A673 (cell line): ENCODE data around the gene COL5A2. TPM values are rescaled to one million over a fixed set of nuclear protein-coding genes. Genes with fewer than 3 reads are reported as not detected.

Source experiments
- BruUV-seq: library from RNA; stranded (reverse); fragments of 400-500 nt; replicated peaks from 2 replicates; lab custom pipeline; 2021; lab: Mats Ljungman, UMichigan
- CTCF ChIA-PET: fragments of 300-600 bp; sonication (Branson Sonifier 250); formaldehyde crosslinking; loops from one replicate; lab custom pipeline; 2022; ENCODE audit warnings: antibody characterized with exemption; lab: Charles Lee
- POLR2A ChIA-PET: fragments of 300-600 bp; sonication (Branson Sonifier 250); formaldehyde crosslinking; loops from one replicate; lab custom pipeline; 2022; ENCODE audit warnings: antibody characterized with exemption; ENCODE audit not compliant: low non-redundant PET; lab: Charles Lee
- DNase-seq: peaks from one replicate; pipeline ENCODE4 v3.0.0-alpha.2; 2015; ENCODE audit warnings: low spot score
- H3K27ac ChIP-seq: fragments of 200-600 bp; sonication (generic); 2 replicates; pipeline ENCODE4 v1.5.1; 2016; ENCODE audit warnings: mixed run types, low read depth, mild to moderate bottlenecking, mixed read lengths, antibody characterized with exemption, low read length; ENCODE audit not compliant: poor library complexity, severe bottlenecking
- H3K27me3 ChIP-seq: fragments of 200-600 bp; sonication (generic); replicated peaks from 2 replicates; pipeline ENCODE4 v1.6.1; 2017; ENCODE audit warnings: mixed run types, low read depth, mild to moderate bottlenecking, mixed read lengths, antibody characterized with exemption, low read length; ENCODE audit not compliant: insufficient read depth, poor library complexity
- H3K36me3 ChIP-seq: fragments of 200-600 bp; sonication (generic); 2 replicates; pipeline ENCODE4 v1.6.1; 2016; ENCODE audit warnings: mixed run types, mild to moderate bottlenecking, mixed read lengths, antibody characterized with exemption, low read length; ENCODE audit not compliant: insufficient read depth, poor library complexity, severe bottlenecking
- H3K4me1 ChIP-seq: fragments of 200-600 bp; sonication (generic); 2 replicates; pipeline ENCODE4 v1.6.1; 2017; ENCODE audit warnings: mixed run types, mild to moderate bottlenecking, mixed read lengths, antibody characterized with exemption, low read length; ENCODE audit not compliant: insufficient read depth, poor library complexity, severe bottlenecking
- H3K4me3 ChIP-seq: fragments of 200-600 bp; sonication (generic); 2 replicates; pipeline ENCODE4 v1.5.1; 2016; ENCODE audit warnings: low read depth, mixed run types, mild to moderate bottlenecking, mixed read lengths, low read length; ENCODE audit not compliant: poor library complexity, severe bottlenecking
- H3K9me3 ChIP-seq: fragments of 200-600 bp; sonication (generic); 2 replicates; pipeline ENCODE4 v1.6.1; 2016; ENCODE audit warnings: mixed run types, low read depth, mild to moderate bottlenecking, mixed read lengths, antibody characterized with exemption, low read length; ENCODE audit not compliant: poor library complexity, severe bottlenecking
- EZH2 ChIP-seq: fragments of 200-600 bp; sonication (generic); IDR thresholded peaks from 2 replicates; pipeline ENCODE4 v1.6.1; 2017; ENCODE audit warnings: borderline replicate concordance, low read depth, mild to moderate bottlenecking, mixed read lengths, antibody characterized with exemption, low read length; ENCODE audit not compliant: poor library complexity, severe bottlenecking
- intact Hi-C: fragments of 100-400 bp; cut with micrococcal nuclease; formaldehyde crosslinking; loops from one replicate; pipeline ENCODE4 v1.10.0; 2022; ENCODE audit not compliant: unreplicated experiment
- total RNA-seq: library from RNA; stranded (reverse); gene quantifications from 2 replicates; pipeline ENCODE4 v1.2.3, GENCODE V29; 2021
- TF ChIP-seq, protein P1 (sequence below): fragments of 300-800, 200-600 bp; sonication (generic); conservative IDR thresholded peaks from 2 replicates; pipeline ENCODE4 v1.5.1; 2017; ENCODE audit warnings: low read depth, mild to moderate bottlenecking, antibody characterized with exemption, low read length, moderate library complexity, mixed read lengths

COL5A2 gene
- total RNA-seq, 1 experiment from 2014 or later = 92.2 TPM

GRCh38 chr2:189046320-189046719 lies 133.2 kb downstream of the COL5A2 start:
- BruUV-seq = no TSS peak
- Histone ChIP-seq H3K27me3 (no peaks in the 10 kb centered on the region), H3K9me3 (no peaks in the 10 kb centered on the region), H3K4me1 (no peaks in the 10 kb centered on the region), H3K27ac (no peak overlapping the region), H3K4me3 (no peak overlapping the region), H3K36me3 (peaks cover 45% of the 10 kb centered on the region)
- CTCF ChIA-PET = no interaction called here
- no peak for TF ChIP-seq EZH2
- TF ChIP-seq, protein P1, sequence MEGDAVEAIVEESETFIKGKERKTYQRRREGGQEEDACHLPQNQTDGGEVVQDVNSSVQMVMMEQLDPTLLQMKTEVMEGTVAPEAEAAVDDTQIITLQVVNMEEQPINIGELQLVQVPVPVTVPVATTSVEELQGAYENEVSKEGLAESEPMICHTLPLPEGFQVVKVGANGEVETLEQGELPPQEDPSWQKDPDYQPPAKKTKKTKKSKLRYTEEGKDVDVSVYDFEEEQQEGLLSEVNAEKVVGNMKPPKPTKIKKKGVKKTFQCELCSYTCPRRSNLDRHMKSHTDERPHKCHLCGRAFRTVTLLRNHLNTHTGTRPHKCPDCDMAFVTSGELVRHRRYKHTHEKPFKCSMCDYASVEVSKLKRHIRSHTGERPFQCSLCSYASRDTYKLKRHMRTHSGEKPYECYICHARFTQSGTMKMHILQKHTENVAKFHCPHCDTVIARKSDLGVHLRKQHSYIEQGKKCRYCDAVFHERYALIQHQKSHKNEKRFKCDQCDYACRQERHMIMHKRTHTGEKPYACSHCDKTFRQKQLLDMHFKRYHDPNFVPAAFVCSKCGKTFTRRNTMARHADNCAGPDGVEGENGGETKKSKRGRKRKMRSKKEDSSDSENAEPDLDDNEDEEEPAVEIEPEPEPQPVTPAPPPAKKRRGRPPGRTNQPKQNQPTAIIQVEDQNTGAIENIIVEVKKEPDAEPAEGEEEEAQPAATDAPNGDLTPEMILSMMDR = no peak
- POLR2A ChIA-PET = no interaction called here
- DNase-seq = no peak
- intact Hi-C loops = no loop called here

DNA sequence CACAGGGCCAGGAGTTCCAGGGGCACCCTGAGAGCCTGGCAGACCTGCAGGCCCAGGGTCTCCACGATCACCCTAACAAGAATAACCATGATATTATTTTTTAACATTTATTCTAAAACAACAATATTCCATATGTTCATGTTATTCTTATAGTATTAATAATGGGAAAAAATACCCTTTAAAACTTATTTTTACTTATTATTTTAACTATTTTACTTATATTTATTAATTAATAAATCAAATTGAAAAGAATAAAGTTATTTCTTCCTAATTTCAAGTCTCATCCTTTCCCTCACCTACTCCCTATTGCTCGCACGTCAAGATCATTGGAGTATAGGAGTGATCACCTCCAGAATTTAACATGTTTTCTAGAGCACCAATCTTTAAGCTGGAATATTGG lies 133.7 kb downstream of the COL5A2 start:
- intact Hi-C loops = no loop called here
- DNase-seq = no peak
- TF ChIP-seq, protein P1 = no peak
- no peak for TF ChIP-seq EZH2
- Histone ChIP-seq H3K4me3 (no peak overlapping the region), H3K27me3 (no peaks in the 10 kb centered on the region), H3K27ac (no peak overlapping the region), H3K4me1 (no peaks in the 10 kb centered on the region), H3K9me3 (no peaks in the 10 kb centered on the region), H3K36me3 (peaks cover 46% of the 10 kb centered on the region)
- no TSS peak for BruUV-seq
- POLR2A ChIA-PET = no interaction called here
- CTCF ChIA-PET = no interaction called here

DNA sequence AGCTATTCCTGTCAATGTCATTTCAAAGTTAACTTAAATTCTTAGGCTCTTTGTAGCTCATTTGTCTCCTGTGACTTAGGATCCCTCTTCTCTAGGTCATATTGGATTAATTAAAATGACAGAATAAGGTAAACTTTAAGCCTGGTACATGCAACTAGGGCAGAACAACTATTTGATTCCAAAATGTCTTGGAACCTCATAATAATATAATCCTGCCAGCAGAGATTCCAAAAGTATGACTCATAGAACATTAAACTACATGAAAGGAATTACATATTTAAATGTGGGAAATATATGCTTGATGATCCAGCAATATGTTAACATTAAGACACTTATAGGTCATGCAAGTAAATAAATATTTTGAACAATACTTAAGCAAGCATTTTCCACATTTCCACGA lies 142.0 kb downstream of the COL5A2 start:
- Histone ChIP-seq H3K4me1 (peaks cover 13% of the 10 kb centered on the region), H3K27ac (no peak overlapping the region), H3K9me3 (no peaks in the 10 kb centered on the region), H3K4me3 (no peak overlapping the region), H3K27me3 (no peaks in the 10 kb centered on the region), H3K36me3 (peaks cover 81% of the 10 kb centered on the region)
- DNase-seq = peak; percentile 33
- BruUV-seq = no TSS peak
- ChIA-PET POLR2A (interaction anchor here (0.6 kb wide), 1 partner anchor 98 kb away, joined by 3 read pairs; no protein-coding TSS in a partner anchor), CTCF (no interaction called here)
- TF ChIP-seq, protein P1 = no peak
- no peak for TF ChIP-seq EZH2
- intact Hi-C loops = no loop called here
